ENCODE data around the gene SNX8.
"Not testable (repeated sequence)": the region's sequence is repeated elsewhere in the genome, so short reads cannot be mapped to it uniquely, and the experiment has no call there.

The SNX8 gene

DNA sequence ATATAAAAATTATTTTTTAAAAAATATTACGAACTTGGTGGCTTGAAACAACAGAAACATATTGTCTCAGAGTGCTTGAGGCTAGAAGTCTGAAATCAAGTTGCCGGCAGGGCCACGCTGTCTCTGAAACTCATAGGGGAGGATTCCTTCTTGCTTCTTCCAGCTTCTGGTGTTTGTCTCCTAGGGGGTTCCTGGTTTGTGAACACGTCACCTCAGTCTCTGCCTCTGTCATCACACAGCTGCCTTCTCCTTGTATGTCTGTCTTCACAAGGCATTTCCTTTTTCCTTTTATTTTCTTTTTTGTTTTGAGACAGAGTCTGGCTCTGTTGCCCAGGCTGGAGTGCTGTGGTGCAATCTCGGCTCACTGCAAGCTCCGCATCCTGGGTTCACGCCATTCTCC, 12.7 kb upstream of the SNX8 start:
- DNase-seq (ENCODE audit: low read depth in 2 of 2, low spot score in 1 of 2) = no peak

DNA sequence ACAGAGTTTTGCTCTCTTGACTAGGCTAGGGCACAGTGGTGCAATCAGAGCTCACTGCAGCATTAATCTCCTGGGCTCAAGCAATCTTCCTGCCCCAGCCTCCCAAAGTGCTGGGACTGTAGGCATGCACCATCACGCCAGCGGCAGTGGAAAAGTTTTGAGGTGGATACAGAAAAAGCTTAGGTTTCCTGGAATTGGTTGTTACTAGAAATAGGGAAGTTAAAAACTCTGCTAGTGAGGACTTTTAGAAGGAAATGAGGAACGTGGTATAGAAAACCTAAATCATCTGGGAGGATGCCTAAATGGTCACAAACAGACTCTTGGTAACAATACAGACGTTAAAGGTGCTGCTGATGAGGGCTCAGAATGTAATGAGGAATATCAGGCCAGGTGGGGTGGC, 10.9 kb upstream of the SNX8 start:
- no peak for DNase-seq (ENCODE audit: low read depth in 2 of 2, low spot score in 1 of 2)

DNA sequence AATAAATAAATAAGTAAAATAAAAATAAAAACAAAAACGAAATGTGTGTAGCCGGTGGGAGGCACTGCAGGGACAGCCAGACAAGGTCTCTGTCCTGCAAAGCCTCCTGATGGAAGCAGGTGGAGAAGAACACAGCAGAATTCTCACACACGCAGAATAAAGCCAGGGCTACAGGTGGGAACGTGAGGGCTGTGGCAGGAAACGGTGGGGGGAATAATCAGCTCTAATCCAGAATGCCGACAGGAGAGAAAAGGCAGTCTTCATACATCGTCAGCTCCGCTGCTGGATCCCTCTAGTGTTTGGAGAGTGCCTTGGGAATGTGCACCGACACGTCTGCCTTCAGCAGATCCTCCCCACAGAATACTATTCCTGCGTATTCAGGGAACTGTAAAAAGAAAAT, 6.8 kb upstream of the SNX8 start:
- no peak for DNase-seq (ENCODE audit: low read depth in 2 of 2, low spot score in 1 of 2)

DNA sequence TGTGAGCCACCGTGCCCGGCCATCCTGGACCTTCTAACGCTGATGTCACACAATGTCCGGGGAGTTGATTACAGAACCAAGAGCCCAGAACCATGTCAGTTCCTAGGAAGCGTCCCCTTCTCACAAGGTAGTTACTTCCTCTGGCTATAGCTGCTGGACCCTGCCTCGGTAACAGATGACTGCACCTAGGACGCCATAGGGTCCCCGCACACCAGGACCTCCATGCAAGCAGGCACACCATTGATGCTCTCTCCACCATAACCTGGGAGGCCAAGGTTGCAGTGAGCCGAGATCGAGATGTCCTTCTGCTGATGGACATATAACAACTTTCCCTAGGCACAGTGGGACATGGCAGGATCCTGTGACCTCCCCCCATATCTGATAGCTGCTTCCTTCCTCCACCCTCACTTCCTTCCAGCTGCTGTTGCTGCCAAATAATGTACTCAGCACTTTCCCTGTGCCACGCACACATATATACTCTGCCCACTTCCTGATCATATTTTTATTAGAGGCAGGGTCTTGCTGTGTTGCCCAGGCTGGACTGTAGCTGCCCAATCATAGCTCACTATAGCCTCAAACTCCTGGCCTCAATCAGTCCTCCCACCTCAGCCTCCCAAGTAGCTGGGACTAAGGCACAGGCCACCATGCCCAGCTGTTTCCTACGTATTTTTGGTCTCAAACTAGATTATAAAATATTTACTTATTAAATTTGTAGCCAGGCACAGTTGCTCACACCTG, 3.5 kb upstream of the SNX8 start:
- no peak for DNase-seq (ENCODE audit: low read depth in 2 of 2, low spot score in 1 of 2)

DNA sequence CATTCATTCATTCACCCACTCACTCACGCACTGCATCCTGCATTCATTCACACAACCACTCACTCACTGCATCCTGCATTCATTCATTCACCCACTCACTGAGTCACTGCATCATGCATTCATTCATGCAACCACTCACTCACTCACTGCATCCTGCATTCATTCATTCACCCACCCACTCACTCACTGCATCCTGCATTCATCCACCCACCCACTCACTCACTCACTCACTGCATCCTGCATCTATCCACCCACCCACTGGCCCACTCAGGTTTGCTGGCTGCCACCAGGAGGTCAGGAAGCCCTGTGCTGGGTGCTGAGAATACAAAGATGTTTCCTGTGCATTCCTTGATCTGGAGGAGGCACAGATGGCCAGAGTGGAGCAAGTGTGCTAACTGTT, 2.3 kb upstream of the SNX8 start:
- DNase-seq (ENCODE audit: low read depth in 2 of 2, low spot score in 1 of 2) = no peak

DNA sequence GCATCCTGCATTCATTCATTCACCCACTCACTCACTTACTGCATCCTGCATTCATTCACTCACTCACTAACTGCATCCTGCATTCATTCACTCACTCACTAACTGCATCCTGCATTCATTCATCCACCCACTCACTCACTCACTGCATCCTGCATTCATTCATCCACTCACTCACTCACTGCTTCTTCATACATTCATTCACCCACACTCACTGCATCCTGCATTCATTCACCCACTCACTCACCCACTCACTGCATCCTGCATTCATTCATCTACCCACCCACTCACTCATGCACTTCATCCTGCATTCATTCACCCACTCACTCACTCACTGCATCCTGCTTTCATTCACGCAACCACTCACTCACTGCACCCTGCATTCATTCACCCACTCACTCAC, 1.5 kb upstream of the SNX8 start:
- DNase-seq (ENCODE audit: low read depth in 2 of 2, low spot score in 1 of 2) = no peak

DNA sequence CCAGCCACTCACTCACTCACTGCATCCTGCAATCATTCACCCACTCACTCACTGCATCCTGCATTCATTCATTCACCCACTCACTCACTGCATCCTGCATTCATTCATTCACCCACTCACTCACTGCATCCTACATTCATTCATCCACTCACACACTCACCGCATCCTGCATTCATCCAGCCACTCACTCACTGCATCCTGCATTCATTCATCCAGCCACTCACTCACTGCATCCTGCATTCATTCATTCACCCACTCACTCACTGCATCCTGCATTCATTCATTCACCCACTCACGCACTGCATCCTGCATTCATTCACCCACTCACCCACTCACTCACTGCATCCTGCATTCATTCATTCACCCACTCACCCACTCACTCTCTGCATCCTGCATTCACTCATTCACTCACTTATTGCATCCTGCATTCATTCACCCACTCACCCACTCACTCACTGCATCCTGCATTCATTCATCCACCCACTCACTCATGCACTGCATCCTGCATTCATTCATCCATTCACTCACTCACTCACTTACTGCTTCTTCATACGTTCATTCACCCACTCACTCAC, 802 bp upstream of the SNX8 start:
- DNase-seq (ENCODE audit: low read depth in 2 of 2, low spot score in 1 of 2) = not testable (repeated sequence)

DNA sequence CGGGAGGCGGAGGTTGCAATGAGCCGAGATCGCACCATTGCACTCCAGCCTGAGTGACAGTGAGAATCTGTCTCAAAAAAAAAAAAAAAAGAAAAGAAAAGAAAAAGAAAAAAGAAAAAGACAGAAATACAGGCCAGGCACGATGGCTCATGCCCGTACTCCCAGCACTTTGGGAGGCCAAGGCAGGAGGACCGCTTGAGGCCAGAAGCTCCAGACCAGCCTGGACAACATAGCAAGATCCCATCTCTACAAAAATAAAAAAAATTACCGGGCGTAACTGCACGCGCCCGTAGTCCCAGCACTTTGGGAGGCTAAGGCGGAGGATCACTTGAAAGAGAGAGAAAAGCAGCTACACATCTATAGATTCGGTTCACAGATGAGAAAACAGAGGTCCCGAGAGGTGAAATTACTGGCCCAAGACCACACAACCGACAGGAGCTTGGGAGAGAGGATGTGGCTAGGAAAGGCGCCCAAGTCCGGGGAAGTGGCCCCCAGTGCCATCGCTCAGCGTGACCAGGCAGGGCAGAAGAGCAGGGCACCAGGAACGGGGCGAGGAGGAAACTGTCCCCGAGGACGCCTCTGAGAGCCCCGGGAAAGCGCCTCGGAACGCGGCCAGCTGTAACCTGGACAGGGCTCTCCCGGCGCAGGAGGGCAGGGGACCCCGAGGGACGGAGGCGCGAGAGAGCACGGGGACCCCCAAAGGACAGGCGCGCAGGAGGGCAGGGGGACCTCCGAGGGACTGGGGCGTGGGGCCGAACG, 612 bp downstream of the SNX8 start:
- DNase-seq (ENCODE audit: low read depth in 2 of 2, low spot score in 1 of 2) = no peak

DNA sequence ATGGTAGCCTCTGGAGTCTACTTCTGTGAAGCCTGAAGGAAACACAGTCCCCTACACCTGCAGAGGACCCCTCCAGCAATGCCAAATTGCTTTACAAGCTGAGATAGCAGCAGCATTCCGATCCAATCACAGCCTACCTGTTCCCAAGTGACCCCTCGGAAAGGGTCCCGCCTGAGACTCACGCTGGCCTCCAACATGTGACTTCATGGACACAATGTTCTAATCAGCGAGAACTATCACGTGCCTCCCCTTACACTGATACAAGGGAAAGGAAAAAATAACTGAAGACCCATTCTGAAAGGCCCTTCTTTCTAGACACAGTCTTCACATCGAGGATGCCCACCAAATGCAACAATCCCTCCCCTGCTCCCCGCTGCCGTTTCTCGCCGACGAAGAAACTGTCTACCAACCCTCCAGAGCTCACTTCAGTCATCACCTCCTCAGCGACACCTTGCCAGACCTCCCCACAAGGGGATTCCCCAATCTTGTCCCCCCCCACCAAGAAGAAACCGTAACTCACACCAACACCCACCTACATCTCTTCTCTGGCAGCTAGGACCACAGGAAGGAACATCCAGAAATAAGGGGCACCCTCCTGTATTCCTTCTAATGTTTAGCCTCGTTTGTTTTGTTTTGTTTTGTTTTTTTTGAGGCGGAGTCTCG, 1.8 kb downstream of the SNX8 start:
- no peak for DNase-seq (ENCODE audit: low read depth in 2 of 2, low spot score in 1 of 2)

DNA sequence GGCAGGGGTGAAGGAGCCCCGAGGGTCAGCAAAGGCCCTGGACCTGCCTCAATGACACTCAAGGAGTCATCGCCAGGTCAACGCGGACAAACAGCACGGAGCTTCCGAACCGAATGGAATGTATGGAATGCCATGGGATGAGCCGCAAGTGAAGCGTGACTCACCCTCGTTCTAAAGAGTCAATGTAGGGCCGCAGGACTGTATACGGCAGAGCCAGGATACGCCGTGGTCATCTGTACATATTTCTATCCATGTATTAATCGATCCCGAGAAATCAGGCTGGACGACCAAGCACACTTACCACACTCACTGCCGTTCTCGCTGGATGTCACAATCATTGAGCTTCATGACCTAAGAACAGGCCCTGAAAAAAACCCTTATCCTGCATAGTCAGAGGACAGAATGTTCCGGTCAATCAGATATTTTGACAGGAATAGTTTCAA, 4.3 kb downstream of the SNX8 start:
- no peak for DNase-seq (ENCODE audit: low read depth in 2 of 2, low spot score in 1 of 2)

DNA sequence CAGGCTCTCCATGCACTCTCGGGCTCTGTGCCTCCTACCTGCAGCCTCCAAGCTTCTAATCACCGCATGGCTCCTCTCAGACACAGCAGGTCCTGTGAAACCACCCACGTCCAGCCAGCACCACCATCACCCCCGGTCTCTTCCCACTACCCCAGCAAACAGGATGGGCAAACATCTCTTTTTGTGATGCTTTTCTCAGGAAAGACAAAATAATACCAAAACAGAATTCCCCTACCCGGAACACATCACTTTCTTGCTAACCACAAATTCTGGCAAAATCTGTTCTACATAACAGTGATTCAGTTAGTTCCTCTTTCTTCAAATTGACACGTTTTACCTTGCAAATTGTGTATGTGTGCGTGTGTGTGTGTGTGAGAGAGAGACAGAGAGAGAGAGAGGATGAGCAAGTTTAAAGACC, 6.5 kb downstream of the SNX8 start:
- no peak for DNase-seq (ENCODE audit: low read depth in 2 of 2, low spot score in 1 of 2)

DNA sequence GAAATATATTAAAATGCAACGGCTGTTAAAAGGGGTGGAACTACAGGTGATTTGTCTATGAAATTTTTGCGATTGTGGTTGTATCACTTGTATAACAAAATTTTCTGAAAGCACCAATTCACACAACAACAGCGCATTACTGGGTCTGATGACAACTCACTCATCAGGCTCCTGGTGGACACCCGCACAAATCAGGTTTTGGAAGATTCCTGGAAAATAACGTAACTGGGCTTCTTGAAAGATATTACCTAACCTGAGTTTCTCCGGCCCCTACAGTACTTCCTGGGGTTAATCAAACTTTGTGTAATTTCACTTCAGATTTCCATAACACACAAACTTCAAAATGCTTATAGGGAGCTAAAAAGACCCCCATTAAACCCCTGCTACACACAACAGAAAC, 7.6 kb downstream of the SNX8 start:
- DNase-seq (ENCODE audit: low read depth in 2 of 2, low spot score in 1 of 2) = no peak

DNA sequence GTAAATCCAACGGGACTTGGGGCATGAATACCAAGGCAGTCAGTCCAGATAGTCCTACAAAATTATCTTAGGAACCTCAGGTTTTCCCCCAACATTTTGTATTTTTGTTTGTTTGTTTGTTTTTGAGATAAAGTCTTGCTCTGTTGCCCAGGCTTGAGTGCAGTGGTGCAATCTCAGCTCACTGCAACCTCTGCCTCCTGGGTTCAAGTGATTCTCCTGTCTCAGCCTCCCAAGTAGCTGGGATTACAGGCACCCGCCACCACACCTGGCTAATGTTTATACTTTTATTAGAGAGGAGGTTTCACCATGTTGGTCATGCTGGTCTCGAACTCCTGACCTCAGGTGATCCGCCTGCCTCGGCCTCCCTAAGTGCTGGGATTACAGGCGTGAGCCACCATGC, 9.0 kb downstream of the SNX8 start:
- DNase-seq (ENCODE audit: low read depth in 2 of 2, low spot score in 1 of 2) = not testable (repeated sequence)

DNA sequence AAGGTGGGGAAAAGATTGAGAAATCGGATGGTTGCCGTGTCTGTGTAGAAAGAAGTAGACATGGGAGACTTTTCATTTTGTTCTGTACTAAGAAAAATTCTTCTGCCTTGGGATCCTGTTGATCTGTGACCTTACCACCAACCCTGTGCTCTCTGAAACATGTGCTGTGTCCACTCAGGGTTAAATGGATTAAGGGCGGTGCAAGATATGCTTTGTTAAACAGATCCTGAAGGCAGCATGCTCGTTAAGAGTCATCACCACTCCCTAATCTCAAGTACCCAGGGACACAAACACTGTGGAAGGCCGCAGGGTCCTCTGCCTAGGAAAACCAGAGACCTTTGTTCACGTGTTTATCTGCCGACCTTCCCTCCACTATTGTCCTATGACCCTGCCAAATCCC, 10.7 kb downstream of the SNX8 start:
- not testable (repeated sequence) for DNase-seq (ENCODE audit: low read depth in 2 of 2, low spot score in 1 of 2)

DNA sequence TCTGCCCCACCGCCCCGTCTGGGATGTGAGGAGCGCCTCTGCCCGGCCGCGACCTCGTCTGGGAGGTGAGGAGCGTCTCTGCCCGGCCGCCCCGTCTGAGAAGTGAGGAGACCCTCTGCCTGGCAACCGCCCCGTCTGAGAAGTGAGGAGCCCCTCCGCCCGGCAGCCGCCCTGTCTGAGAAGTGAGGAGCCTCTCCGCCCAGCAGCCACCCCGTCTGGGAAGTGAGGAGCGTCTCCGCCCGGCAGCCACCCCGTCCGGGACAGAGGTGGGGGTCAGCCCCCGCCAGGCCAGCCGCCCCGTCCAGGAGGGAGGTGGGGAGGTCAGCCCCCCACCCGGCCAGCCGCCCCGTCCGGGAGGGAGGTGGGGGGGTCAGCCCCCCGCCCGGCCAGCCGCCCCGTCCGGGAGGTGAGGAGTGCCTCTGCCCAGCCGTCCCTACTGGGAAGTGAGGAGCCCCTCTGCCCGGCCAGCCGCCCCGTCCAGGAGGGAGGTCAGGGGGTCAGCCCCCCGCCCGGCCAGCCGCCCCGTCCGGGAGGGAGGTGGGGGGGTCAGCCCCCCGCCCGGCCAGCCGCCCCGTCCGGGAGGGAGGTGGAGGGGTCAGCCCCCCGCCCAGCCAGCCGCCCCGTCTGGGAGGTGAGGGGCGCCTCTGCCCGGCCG, 11.4 kb downstream of the SNX8 start:
- DNase-seq (ENCODE audit: low read depth in 2 of 2, low spot score in 1 of 2) = not testable (repeated sequence)

DNA sequence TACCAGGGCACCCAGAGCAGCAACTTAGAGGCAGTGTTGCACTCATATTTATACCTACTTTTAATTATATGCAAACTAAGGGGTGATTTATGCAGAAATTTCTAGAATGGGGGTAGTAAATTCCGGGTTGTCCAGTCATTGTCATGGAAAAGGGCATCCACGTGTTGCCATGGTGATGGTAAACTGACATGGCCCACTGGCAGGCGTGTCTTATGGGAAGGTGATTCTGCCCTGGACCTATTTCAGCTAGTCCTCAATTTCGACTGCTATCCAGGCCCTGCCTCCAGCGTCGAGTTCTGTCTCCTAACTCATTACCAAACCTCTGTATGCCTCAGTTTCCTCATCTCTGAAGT, 12.8 kb downstream of the SNX8 start:
- no peak for DNase-seq (ENCODE audit: low read depth in 2 of 2, low spot score in 1 of 2)

DNA sequence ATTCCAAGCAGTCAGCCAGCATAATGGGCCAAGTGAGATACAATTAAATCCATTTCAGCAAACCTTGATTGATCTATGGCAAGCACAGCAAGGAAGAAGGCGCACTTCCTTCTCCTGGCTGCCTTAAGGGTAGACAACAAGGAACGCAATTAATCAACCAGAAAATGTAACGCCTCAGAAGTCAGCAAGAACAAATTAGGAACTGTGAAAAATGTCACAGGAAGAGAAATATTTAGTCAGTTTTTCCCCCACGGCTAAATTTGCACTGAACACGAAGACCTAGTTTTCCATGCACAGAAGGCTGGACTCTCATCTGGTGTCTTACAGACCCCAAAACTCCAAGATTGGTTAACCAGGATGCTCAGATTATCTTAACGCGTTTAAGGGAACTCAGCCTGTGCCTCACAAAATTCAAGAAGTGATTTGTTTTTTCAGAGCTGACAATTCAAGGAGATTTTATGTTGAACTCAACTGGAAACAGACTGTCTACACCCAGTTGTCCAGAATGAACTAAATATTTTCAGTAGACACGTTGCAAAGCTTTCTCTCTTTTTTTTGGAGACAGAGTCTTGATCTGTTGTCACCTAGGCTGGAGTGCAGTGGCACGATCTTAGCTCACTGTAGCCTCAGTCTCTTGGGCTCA, 14.2 kb downstream of the SNX8 start:
- DNase-seq (ENCODE audit: low read depth in 2 of 2, low spot score in 1 of 2) = no peak

DNA sequence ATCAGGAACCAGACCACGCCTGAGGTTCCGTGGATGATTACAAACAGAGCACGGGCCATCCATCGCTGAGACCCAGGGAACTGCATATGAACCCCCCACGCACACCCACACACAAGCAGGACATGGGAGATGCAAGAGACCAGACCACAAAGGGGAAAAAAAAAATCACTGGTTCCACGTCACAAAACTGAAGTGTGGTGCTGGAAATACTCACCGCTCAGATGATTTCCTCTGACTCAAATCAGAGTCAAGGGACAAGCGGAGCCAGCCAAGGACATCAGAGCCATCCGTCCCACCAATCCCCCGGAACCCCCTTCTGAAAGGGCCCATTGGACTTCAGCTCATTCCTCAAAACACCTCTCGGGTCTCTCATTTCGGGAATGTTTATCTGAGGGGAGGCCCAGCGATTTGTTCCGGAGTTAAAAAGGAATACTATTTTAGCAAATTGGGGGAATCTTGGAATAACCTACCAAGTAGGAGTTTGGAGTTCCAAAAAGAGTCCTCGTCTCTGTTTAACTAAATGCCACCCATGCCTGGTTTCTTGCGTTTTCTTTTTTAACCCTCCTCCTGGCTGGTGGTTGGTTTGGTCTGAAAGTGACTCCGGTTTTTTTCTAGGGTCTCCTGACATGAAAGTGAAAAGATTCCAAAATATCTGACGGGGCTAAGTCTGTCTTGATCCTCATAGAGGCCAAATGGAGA, 15.0 kb downstream of the SNX8 start:
- peak in 1 of 2 donors; percentile 25 for DNase-seq (ENCODE audit: low read depth in 2 of 2, low spot score in 1 of 2)

DNA sequence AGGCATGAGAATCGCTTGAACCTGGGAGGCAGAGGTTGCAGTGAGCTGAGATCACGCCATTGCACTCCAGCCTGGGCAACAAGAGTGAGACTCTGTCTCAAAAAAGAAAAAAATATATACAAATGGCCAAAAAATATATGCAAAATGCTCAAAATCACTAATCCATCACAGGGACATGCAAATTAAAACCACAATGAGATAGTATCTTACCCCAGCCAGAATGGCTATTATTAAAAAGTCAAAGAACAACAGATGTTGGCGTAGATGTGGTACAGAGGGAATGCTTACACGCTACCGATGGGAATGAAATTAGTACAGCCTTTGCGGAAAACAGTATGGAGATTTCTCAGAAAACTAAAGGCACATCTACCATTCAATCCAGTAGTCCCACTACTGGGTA, 17.4 kb downstream of the SNX8 start:
- DNase-seq (ENCODE audit: low read depth in 2 of 2, low spot score in 1 of 2) = no peak

DNA sequence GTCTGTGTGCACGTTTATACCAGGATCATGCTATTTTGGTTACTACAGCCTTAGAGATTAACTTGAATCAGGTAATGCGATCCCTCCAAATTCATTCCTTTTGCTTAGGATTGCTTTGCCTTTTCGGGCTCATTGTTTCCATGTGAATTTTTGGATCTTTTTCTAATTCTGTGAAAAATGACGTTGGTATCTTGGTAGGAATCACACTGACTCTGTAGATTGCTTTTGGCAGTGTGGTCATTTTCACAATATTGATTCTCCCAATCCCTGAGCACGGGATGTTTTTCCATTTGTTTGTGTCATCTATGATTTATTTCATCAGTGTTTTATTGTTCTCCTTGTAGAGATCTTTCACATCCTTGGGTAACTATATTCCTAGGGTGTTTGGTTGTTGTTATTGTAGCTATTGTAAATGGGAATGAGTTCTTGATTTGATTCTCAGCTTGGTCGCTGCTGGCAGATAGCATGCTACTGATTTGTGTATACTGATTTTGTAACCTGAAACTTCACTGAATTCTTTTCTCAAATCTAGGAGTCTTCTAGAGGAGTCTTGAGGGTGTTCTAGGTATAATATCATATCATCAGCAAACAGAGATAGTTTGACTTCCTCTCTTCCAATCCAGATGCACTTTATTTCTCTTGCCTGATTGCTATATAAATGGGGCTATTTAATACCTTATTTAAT, 18.2 kb downstream of the SNX8 start:
- DNase-seq (ENCODE audit: low read depth in 2 of 2, low spot score in 1 of 2) = no peak

Data from stimulated activated CD8-positive, alpha-beta memory T cell treated with anti-CD3 and anti-CD28 coated beads, Interleukin-4, amount 100 ng/mL, for 4 hours (primary cell).